ENCODE measurements around the gene ITGA1.

GRCh38 chr5:52746539-52746938 lies 41.2 kb upstream of the ITGA1 start:
- TF ChIP-seq POLR2A (IDR thresholded peaks at IDR 0.05; ENCODE audit: low read length) (no peak), GATA1 (IDR thresholded peaks at IDR 0.05; ENCODE audit: low read depth, low read length) (no peak)
